NCI-H748 (cell line): Measurements from ENCODE around the gene ABHD14A.

Experiments used
- DNase-seq: peaks from one replicate; lab custom pipeline; 2025; ENCODE audit not compliant: unreplicated experiment; lab: John Stamatoyannopoulos, UW

Gene ABHD14A

DNA sequence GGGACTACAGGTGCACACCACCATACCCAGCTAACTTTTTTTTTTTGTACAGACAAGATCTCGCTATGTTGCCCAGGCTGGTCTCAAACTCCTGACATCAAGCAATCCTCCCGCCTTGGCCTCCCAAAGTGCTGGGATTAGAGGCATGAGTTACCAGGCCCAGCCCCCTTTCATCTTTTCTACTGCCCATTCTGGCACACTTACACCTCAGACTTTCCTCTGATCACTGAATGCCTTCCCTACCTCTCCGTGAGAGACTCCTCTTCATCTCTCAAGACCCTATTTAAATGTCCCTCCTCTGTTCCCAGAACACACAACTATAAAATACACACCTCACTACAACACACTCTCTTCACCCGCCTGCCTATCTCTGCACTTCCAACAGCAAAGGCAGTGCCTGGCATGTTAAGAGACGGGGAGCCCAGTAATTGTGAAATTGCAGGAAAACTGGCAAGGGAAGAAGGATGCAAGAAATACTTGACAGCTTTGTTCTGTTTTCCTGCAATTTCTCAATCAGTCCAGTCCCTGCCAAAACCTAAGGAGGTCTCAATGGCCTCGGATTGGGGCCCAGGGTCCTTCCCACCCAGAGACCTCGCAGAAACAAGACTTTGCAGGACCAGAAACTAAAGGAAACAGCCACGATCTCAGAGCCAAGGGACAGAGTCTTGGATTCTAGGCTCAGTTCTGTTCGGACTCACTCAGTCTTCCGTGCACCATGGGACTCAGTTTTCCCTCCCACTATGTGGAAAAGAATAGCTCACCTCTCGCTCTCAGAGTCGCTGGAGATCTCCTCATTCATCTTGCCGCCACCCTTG lies 34.0 kb upstream of the ABHD14A start:
- DNase-seq = no peak

GRCh38 chr3:51941463-51941797 lies 33.4 kb upstream of the ABHD14A start:
- DNase-seq = no peak

DNA sequence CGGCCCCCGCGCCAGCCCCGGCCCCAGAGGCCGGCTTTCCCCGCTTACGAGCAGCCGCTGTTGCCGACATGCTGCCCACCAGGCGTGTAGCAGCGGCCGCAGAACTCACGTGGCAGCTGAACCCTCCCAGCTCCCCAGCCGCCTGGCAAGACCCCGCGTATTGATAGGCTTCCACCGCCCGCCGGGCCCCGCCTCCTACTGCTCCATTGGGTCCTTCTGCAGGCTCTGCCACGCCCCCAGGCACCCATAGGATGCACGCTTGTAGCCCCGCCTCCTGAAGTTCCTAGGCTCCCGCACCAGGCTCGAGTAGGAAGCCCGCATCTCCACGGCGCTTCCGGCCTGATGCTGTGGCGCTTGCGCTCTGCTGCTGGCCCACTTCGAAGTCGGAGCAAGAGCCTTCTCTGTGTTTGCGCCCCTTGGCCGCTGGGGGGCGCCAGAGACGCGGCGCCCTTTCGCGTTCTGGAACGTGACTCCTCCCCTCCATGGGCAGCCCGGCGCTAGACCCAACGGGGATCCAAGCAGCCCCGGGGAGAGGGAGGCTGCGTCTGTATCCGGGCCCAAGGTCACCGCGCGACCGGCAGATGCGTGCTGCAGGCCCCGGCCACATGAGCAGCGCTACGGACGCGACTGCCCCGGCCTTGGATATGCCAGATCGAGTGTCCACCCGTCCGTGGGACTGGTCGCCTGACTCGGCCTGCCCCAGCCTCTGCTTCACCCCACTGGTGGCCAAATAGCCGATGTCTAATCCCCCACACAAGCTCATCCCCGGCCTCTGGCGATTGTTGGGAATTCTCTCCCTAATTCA lies 32.9 kb upstream of the ABHD14A start, which contains the start of the genes PARP3 and RRP9:
Gene PARP3 (plus strand): TSS at position 566 of the 805 bp plus-strand sequence. CDS start 993 bp downstream, outside the sequence.
Gene RRP9 (minus strand): TSS at position 107 of the 805 bp plus-strand sequence. CDS start 37 bp downstream, at position 70.
- DNase-seq = peak; percentile 99

DNA sequence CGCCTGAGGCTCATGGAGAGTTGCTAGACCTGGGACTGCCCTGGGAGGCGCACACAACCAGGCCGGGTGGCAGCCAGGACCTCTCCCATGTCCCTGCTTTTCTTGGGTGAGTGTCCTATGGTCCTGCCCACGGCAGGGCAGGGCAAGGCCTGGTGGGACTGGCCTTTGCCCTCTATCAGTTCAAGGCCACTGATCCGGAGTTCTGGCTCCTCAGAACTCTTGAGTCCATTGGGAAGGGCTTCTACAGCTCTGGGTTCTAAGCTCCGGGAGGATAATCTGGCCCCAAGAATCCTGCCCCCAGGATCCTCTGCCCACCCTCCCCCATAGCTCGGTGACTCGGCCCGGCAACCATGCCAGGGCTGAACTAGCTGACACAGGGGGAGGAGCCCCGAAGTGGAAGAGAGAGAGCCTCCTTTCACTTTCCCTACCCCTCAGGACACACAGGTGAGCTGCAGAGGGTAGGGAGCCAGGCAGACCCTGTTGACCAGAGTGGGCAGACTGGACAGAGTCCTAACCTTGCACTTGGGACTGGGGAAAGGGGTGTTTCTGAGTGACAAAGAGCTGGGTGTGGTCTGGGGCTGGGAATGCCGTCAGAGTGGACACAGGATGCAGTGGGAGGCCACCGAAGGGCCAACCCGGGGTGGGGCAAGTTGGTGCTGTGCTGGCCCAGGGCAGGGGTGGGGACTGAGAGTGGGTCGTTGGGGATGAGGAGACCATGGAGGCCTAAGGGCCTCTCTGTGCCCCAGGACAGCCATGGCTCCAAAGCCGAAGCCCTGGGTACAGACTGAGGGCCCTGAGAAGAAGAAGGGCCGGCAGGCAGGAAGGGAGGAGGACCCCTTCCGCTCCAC lies 32.0 kb upstream of the ABHD14A start:
- no peak for DNase-seq

- DNase-seq = no peak
These were observed 31.1 kb upstream of the ABHD14A start for GRCh38 chr3:51943451-51944391.

GRCh38 chr3:51944451-51945021 lies 30.3 kb upstream of the ABHD14A start:
- no peak for DNase-seq

DNA sequence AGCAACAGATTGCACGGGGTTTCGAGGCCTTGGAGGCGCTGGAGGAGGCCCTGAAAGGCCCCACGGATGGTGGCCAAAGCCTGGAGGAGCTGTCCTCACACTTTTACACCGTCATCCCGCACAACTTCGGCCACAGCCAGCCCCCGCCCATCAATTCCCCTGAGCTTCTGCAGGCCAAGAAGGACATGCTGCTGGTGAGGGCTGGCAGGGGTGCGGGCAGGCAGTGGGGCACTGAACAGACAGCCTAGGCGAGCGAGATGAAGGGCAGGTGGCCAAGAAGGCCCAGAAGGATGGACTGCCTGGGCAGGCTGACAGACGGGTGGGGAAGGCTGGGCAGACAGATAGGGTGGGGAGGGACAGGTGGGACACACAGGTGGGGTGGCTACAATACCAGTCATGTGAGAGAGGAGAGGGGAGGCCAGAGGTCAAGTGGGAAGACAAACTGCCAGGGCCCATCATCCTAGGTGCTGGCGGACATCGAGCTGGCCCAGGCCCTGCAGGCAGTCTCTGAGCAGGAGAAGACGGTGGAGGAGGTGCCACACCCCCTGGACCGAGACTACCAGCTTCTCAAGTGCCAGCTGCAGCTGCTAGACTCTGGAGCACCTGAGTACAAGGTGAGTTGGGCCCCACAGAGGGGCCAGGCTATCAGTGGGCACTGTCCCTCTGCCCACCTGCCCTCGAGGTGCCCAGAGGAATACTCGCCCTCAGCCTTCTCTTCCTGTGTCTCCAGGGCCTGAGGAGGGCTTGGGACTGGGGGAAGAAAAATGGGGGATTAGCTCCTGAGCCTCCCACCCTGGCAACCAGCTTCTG lies 29.6 kb upstream of the ABHD14A start:
- DNase-seq = no peak

GRCh38 chr3:51945926-51946705 lies 28.7 kb upstream of the ABHD14A start:
- DNase-seq = no peak

DNA sequence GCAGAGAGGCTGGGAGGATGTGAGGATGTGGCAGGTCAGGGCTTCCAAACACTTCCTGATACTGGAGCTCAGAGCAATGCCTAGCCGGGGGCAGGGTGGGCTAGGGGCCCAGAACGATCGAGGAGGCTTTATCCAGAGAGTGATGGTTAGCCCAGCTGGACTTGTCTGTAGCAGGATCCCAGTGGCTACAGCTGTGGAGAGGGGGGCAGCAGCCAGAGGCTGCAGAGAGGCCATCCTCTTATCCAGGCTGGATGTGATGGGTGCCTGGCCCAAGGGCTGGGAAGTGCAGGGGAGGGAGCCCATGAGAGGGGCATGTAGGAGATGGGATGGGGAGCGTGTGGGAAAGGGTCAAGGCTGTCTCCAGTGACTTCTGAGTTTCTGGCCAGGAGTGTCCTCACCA lies 28.1 kb upstream of the ABHD14A start:
- no peak for DNase-seq

- DNase-seq = no peak
These were observed 27.5 kb upstream of the ABHD14A start for GRCh38 chr3:51947215-51947900.

GRCh38 chr3:51948016-51948580 lies 26.8 kb upstream of the ABHD14A start:
- DNase-seq = no peak

DNA sequence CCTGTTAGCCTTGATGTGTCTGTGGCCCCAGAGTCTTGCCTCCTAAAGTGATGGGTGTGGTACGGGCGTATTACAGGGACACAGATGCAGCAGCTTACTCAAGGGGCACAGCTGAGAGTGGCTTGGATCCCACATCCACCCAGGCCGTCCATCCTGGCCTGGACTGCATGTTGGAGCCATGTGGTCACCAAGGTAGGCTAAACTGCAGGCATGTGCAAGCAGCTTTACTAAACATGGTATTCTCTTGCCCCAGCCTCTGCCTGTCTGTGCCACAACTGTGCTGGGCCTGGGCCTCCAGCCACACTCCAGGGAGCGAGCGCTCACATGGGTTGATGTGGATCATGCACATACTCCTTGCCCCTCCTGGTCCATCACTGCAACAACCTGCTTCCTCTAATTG lies 25.7 kb upstream of the ABHD14A start:
- no peak for DNase-seq

- DNase-seq = no peak
These were observed 24.0 kb upstream of the ABHD14A start for GRCh38 chr3:51950899-51951298.

GRCh38 chr3:51953445-51953844 lies 21.4 kb upstream of the ABHD14A start:
- peak; percentile 42 for DNase-seq

GRCh38 chr3:51954105-51954504 lies 20.8 kb upstream of the ABHD14A start:
- no peak for DNase-seq

DNA sequence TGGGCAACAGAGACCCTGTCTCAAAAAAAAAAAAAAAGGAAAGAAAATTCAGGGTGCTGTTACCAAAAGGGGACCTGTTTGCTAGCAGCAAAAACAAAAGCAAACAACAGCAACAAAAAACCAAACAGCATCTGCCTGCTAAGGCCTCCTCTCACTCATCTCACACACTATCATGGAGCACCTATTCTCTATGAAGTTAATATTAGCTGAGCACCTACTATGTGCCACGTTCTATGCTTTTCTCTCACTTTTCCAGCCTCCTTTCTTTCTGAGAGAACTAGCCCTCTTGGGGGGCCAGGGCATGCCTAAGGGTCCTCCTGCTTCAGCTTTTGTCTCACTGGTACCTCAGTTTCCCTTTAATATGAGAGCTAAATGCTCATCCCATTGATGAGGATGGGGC lies 20.2 kb upstream of the ABHD14A start:
- DNase-seq = no peak

- peak; percentile 66 for DNase-seq
These were observed 19.5 kb upstream of the ABHD14A start, which contains the start of gene GPR62 for GRCh38 chr3:51955175-51955892. Gene GPR62, plus strand, starts transcription at chr3:51955381. Its CDS starts 272 bp downstream, at chr3:51955653.
